Pancreas (tissue), 10 donors: ENCODE data around the gene TGFBR1. TPM values are rescaled to one million over a fixed set of nuclear protein-coding genes. Genes with fewer than 3 reads are reported as not detected.

Experiments
- ATAC-seq, 4 donors: fragments of 200-7000 bp; cut with Tn5 transposase; one replicate each; pipeline versions ENCODE4 v1.8.0 to v1.9.1; 2020; ENCODE audit warnings: mild to moderate bottlenecking in 4 of 4, moderate library complexity in 4 of 4
- DNase-seq, 6 donors: peaks; one replicate each; pipeline ENCODE4 v3.0.0-alpha.2; 2020
- FAIRE-seq: peaks from 2 replicates; lab custom pipeline; 2012; peaks lifted over from hg19 to GRCh38; lab: Jason Lieb, UNC
- H3K27ac ChIP-seq, 4 donors: fragments of 200-600 bp; sonication (generic); 1 replicate in 3 of 4; 2 replicates in 1 of 4; pipeline versions ENCODE4 v1.5.0 to v1.8.0; 2020
- H3K27me3 ChIP-seq, 4 donors: fragments of 200-600 bp; one replicate each; pipeline ENCODE4 v1.8.0; 2021
- H3K36me3 ChIP-seq, 3 donors: fragments of 200-600 bp; sonication (generic) in 1 of 3; one replicate each; pipeline versions ENCODE4 v1.5.0 to v1.8.0; 2020 to 2021
- H3K4me1 ChIP-seq, 3 donors: fragments of 200-600 bp; one replicate each; pipeline ENCODE4 v1.8.0; 2021
- H3K4me3 ChIP-seq, 4 donors: fragments of 200-600 bp; sonication (generic) in 2 of 4; one replicate each; pipeline versions ENCODE4 v1.5.0 to v1.8.0; 2020 to 2021
- H3K9me3 ChIP-seq, 4 donors: fragments of 200-600 bp; one replicate each; pipeline ENCODE4 v1.8.0; 2021
- WGBS, 2 donors: extraction: QIAGEN DNeasy Blood & Tissue Kit; methylation state at CpG; one replicate each; pipeline ENCODE4 v1.1.7; 2013; 5-methylcytosine and 5-hydroxymethylcytosine counted together
- intact Hi-C, 3 donors: fragments of 100-400 bp; cut with DNase I; formaldehyde crosslinking; loops; one replicate each; pipeline versions ENCODE4 v1.11.1 to v1.14.2; 2022
- polyA plus RNA-seq, 2 donors: library from polyadenylated mRNA; stranded (reverse); fragments of 200-250 nt; gene quantifications; one replicate each; pipeline ENCODE4 v1.2.3, GENCODE V29; 2013
- total RNA-seq, 6 donors: library from RNA; stranded (reverse); fragmentation: NEBNext Ultra II Directional in 4 of 6; extraction: Animal tissue kit (Norgen Biotek cat#: 25700) in 4 of 6; gene quantifications; one replicate each; pipeline versions ENCODE4 v1.2.1 to v1.2.4, GENCODE V29; 2021 to 2023
- TF ChIP-seq, protein P1 (sequence below), 4 donors: fragments of 200-600 bp; sonication (generic) in 3 of 4; IDR thresholded peaks; one replicate each; pipeline versions ENCODE4 v1.5.0 to v1.8.0; 2021; ENCODE audit warnings: antibody characterized with exemption in 4 of 4
- donor health status: healthy with polysubstance abuse.
- donor health status: DM: no; HTN: no; CAD: no; lungs with moderate emphysema.
- donor health status: DM: no; HTN: no; CAD: no.
- donor health status: control.
- donor health status: control.
- donor health status: Bipolar disorder and iron deficiency.
- donor health status: DM: yes; HTN: yes; CAD: no.
- donor health status: DM: no; HTN: no; CAD: no.
- donor health status: DM: no; HTN: no; CAD: no.
- donor health status: DM: yes; HTN: yes; CAD: no.

The TGFBR1 gene
- total and polyA plus RNA-seq, 8 donors = 3.5 to 43.6 (median 12.2) TPM

DNA sequence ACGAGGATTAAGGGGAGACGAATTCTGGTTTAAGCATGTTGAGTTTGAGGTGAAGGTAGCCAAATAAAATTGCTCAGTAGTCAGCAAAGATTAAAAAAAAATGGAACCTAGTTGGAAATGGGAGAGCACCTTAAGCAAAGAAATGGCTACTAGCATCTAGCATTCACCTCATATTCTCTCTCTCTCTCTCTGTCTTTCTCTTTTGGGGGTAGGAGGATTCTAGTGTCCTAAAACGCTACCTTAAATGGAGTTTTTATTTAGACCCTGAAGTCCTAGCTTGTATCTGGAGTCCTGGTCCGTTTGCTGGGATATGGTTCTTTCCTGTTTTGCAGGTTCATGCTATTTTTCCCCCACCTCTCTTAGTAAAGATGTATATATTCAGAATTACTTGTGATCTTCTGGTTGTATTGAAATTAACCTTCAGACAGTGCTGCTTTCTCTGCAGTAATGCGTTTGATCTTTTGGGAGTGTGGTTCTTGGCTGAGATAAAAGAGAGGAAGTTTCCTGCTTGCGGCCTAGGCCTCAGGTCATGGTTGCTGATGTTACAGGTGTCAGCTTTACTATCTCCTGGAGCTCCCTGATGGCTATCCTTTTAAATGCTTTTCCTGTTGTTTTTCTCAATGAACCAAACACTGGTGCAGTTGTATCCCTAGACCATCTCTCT, 8.0 kb downstream of the TGFBR1 start:
- 84 to 88% methylated on average over 6 of the region's 6 CpGs for WGBS, 2 donors
- intact Hi-C loops = no loop called here
- no peaks in the 10 kb centered on the region for H3K36me3 ChIP-seq
- FAIRE-seq (no peak), DNase-seq (no peak), ATAC-seq (no peak)
- no peak overlapping the region for H3K27ac ChIP-seq
- H3K4me3 ChIP-seq = no peak overlapping the region
- peaks cover 0 to 29% (median 3%) of the 10 kb centered on the region in 3 donors for H3K4me1 ChIP-seq
- H3K9me3 ChIP-seq = no peaks in the 10 kb centered on the region
- H3K27me3 ChIP-seq = no peaks in the 10 kb centered on the region
- TF ChIP-seq, protein P1, sequence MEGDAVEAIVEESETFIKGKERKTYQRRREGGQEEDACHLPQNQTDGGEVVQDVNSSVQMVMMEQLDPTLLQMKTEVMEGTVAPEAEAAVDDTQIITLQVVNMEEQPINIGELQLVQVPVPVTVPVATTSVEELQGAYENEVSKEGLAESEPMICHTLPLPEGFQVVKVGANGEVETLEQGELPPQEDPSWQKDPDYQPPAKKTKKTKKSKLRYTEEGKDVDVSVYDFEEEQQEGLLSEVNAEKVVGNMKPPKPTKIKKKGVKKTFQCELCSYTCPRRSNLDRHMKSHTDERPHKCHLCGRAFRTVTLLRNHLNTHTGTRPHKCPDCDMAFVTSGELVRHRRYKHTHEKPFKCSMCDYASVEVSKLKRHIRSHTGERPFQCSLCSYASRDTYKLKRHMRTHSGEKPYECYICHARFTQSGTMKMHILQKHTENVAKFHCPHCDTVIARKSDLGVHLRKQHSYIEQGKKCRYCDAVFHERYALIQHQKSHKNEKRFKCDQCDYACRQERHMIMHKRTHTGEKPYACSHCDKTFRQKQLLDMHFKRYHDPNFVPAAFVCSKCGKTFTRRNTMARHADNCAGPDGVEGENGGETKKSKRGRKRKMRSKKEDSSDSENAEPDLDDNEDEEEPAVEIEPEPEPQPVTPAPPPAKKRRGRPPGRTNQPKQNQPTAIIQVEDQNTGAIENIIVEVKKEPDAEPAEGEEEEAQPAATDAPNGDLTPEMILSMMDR (IDR thresholded peaks at IDR 0.05) = no peak

DNA sequence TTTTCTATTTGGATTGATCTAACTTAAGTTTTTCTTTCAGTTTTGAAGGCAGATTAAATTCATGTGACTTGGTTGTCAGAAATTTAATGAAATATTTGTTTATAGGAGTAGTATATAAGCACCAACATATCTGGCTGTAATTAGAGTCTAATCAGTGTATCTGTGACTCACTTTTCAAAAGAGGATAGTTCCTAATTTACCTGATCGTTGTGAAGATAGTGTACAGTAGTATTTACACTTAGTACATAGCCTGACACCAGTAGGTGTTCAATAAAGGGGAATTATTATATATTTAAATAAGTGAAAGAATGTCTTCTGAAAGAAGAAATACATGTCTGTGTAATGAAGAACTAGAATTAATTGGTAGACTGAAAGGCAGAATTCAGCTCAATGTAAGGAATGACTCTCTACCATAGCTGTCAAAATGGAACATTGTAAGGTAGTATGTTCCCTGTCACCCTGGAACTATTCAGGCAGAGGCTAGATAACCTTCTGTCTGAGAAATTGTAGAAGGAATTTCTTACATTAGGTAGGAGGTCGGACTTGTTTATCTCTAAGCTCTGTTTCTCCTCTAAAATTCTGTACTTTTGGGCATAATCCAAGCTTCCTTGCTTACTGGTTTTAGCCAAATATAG, 8.6 kb downstream of the TGFBR1 start:
- no peak for ATAC-seq
- Histone ChIP-seq H3K36me3 (no peaks in the 10 kb centered on the region), H3K4me3 (no peak overlapping the region), H3K27me3 (no peaks in the 10 kb centered on the region), H3K9me3 (no peaks in the 10 kb centered on the region), H3K27ac (no peak overlapping the region), H3K4me1 (peaks cover 0 to 34% (median 3%) of the 10 kb centered on the region in 3 donors)
- no peak for DNase-seq
- TF ChIP-seq, protein P1 (IDR thresholded peaks at IDR 0.05) = no peak
- intact Hi-C loops = no loop called here
- WGBS, 2 donors = 73 to 80% methylated on average over 2 of the region's 2 CpGs
- no peak for FAIRE-seq

DNA sequence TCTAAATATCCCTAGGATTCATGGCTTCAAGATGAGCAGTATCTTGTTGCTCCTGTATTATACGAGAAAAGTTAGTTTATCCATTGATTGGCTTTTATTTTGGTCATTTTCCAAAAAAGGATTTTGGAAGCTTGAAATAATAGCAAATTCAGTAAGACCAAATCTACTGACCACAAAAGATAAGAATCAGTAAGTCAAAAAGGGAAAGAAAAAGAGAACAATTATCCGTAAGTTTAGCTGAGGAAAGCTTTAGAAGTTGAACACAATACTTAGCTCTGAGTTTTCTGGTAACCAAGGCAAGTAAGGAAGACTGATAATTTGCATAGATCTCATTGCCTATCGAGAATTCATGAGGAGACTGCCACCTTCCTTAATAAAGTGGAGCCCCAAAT, 9.1 kb downstream of the TGFBR1 start:
- Histone ChIP-seq H3K36me3 (no peaks in the 10 kb centered on the region), H3K4me1 (peaks cover 0 to 35% (median 3%) of the 10 kb centered on the region in 3 donors), H3K27me3 (no peaks in the 10 kb centered on the region), H3K27ac (no peak overlapping the region), H3K9me3 (no peaks in the 10 kb centered on the region), H3K4me3 (no peak overlapping the region)
- WGBS, 2 donors = 79% methylated on average over 3 of the region's 3 CpGs
- TF ChIP-seq, protein P1 (IDR thresholded peaks at IDR 0.05) = no peak
- FAIRE-seq = no peak
- no peak for DNase-seq
- no peak for ATAC-seq
- intact Hi-C loops = no loop called here

DNA sequence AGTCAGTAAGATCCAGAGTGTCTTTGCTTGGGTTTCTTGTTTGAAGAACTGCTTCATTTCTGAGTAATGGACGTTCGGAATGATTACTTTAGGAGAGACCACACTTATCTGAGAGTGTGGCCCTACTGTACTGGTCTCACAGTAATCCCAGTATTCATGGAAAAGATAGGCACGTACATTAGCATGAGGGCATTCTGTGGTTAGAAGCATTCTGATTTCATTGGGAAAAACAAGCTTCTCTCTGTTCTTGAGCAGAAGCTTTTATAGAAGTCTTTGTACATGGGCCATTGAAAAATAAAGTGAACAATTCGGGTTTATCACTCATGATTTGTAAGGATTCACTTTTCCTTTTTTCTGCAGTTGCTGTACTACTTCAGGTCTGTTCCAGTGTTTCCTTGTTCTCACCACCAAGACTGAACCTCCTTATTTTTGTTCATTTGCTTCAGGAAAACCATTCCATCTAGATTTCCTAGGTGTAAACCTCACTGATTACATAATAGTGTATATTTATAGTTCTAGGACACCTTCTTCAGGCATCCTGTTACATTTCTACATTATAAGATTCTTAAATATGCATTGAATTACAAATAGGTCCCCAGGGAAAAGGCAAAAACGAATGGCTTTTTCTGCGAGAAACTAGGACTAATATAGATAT, 10.1 kb downstream of the TGFBR1 start:
- intact Hi-C loops = no loop called here
- Histone ChIP-seq H3K4me3 (no peak overlapping the region), H3K4me1 (peaks cover 0 to 29% (median 3%) of the 10 kb centered on the region in 3 donors), H3K9me3 (no peaks in the 10 kb centered on the region), H3K36me3 (no peaks in the 10 kb centered on the region), H3K27me3 (no peaks in the 10 kb centered on the region), H3K27ac (no peak overlapping the region)
- TF ChIP-seq, protein P1 (IDR thresholded peaks at IDR 0.05) = no peak
- WGBS, 2 donors = 68 to 77% methylated on average over 6 of the region's 6 CpGs
- ATAC-seq (no peak), FAIRE-seq (no peak), DNase-seq (no peak)
